Endothelial cell of umbilical vein (primary cell): ENCODE data around the gene NENF. TPM values are rescaled to one million over a fixed set of nuclear protein-coding genes. Genes with fewer than 3 reads are reported as not detected.

Experiments used
- BruUV-seq: library from RNA; stranded (reverse); fragments of 400-500 nt; replicated peaks from 2 replicates; lab custom pipeline; 2021; lab: Mats Ljungman, UMichigan
- CTCF ChIA-PET: fragments of 300-600, 350-600 bp; sonication (Branson Sonifier 250); formaldehyde crosslinking; loops from one replicate; lab custom pipeline; 2021; ENCODE audit warnings: antibody characterized with exemption, inconsistent platforms; lab: Charles Lee
- POLR2A ChIA-PET: fragments of 300-600, 350-600 bp; sonication (Branson Sonifier 250); formaldehyde crosslinking; loops from one replicate; lab custom pipeline; 2021; ENCODE audit warnings: antibody characterized with exemption, inconsistent platforms; lab: Charles Lee
- DNase-seq: peaks from one replicate; pipeline ENCODE4 v3.0.0-alpha.2; 2011; ENCODE audit warnings: low read depth, low spot score
- FAIRE-seq: peaks from 2 replicates; lab custom pipeline; 2011; peaks lifted over from hg19 to GRCh38; lab: Jason Lieb, UNC
- H2AFZ ChIP-seq: 2 replicates; pipeline ENCODE4 v1.6.0; 2012; ENCODE audit warnings: low read depth, low read length, control low read depth, inconsistent platforms
- H3K27ac ChIP-seq: 2 replicates; pipeline ENCODE4 v1.5.1; 2011; ENCODE audit warnings: low read depth, mild to moderate bottlenecking, control low read depth, low read length, moderate library complexity; ENCODE audit not compliant: insufficient read depth
- H3K27me3 ChIP-seq, 2 experiments: 2 replicates each; pipeline versions ENCODE4 v1.6.0 to v1.6.1; 2011; ENCODE audit warnings: low read length in 2 of 2, mixed read lengths in 1 of 2; ENCODE audit not compliant: control insufficient read depth in 2 of 2, insufficient read depth in 2 of 2
- H3K36me3 ChIP-seq, 2 experiments: 2 replicates in 1 of 2; 3 replicates in 1 of 2; pipeline ENCODE4 v1.5.1; 2011; ENCODE audit warnings: low read length in 2 of 2, mild to moderate bottlenecking in 1 of 2, moderate library complexity in 1 of 2; ENCODE audit not compliant: control insufficient read depth in 2 of 2, insufficient read depth in 2 of 2; ENCODE audit errors: extremely low read depth in 1 of 2
- H3K4me1 ChIP-seq: 3 replicates; pipeline ENCODE4 v1.5.1; 2011; ENCODE audit warnings: mild to moderate bottlenecking, low read length; ENCODE audit not compliant: control insufficient read depth, insufficient read depth; ENCODE audit errors: extremely low read depth
- H3K4me2 ChIP-seq: 2 replicates; pipeline ENCODE4 v1.6.1; 2011; ENCODE audit warnings: low read length, control low read depth, mixed read lengths; ENCODE audit not compliant: insufficient read depth
- H3K4me3 ChIP-seq, 3 experiments: fragments of 200-600 bp in 1 of 3; sonication (generic), shearing (Covaris generic) in 1 of 3; replicated peaks in 1 of 3; 2 replicates each; pipeline ENCODE4 v1.5.1; 2011 to 2016; ENCODE audit warnings: control low read depth in 3 of 3, low read length in 3 of 3, mild to moderate bottlenecking in 2 of 3, inconsistent platforms in 1 of 3, low read depth in 1 of 3, moderate library complexity in 1 of 3; ENCODE audit not compliant: insufficient read depth in 1 of 3
- H3K79me2 ChIP-seq: 2 replicates; pipeline ENCODE4 v1.6.0; 2012; ENCODE audit warnings: low read length, inconsistent platforms; ENCODE audit not compliant: control insufficient read depth, insufficient read depth
- H3K9ac ChIP-seq: replicated peaks from 2 replicates; pipeline ENCODE3; 2011; ENCODE audit warnings: low read length, control low read depth; ENCODE audit not compliant: insufficient read depth; ENCODE audit errors: extremely low read depth
- H3K9me1 ChIP-seq: replicated peaks from 3 replicates; pipeline ENCODE4 v1.6.0; 2011; ENCODE audit warnings: mild to moderate bottlenecking, low read length; ENCODE audit not compliant: control insufficient read depth, insufficient read depth; ENCODE audit errors: extremely low read depth
- H3K9me3 ChIP-seq: replicated peaks from 2 replicates; pipeline ENCODE4 v1.5.1; 2012; ENCODE audit warnings: low read length, inconsistent platforms; ENCODE audit not compliant: control insufficient read depth, insufficient read depth
- H4K20me1 ChIP-seq: replicated peaks from 2 replicates; pipeline ENCODE3; 2011; ENCODE audit warnings: mild to moderate bottlenecking, low read length; ENCODE audit not compliant: control insufficient read depth, insufficient read depth; ENCODE audit errors: extremely low read depth
- EZH2 ChIP-seq: IDR thresholded peaks from 2 replicates; pipeline ENCODE4 v1.6.1; 2012; ENCODE audit warnings: borderline replicate concordance, low read depth, mild to moderate bottlenecking, moderate library complexity, low read length, inconsistent platforms; ENCODE audit not compliant: severe bottlenecking
- FOS ChIP-seq: IDR thresholded peaks from 2 replicates; pipeline ENCODE4 v1.6.1; 2011; ENCODE audit warnings: mild to moderate bottlenecking, low read length, moderate library complexity, borderline replicate concordance; ENCODE audit not compliant: insufficient read depth
- GATA2 ChIP-seq: IDR thresholded peaks from 2 replicates; pipeline ENCODE4 v1.7.0; 2011; ENCODE audit warnings: low read depth, mild to moderate bottlenecking, moderate library complexity, mixed read lengths, low read length; ENCODE audit not compliant: insufficient read length, insufficient read depth
- MYC ChIP-seq: IDR thresholded peaks from one replicate; pipeline ENCODE4 v1.6.1; 2011; ENCODE audit warnings: mild to moderate bottlenecking, low read depth, low read length
- dilution Hi-C: fragments of 300-500 bp; cut with MboI; formaldehyde crosslinking; loops from one replicate; pipeline ENCODE4 v1.15.0; 2019; ENCODE audit warnings: low sequenced_read_pairs; ENCODE audit not compliant: extremely low pct_ligation_motif_present
- intact Hi-C: fragments of 100-400 bp; cut with micrococcal nuclease; formaldehyde crosslinking; loops from one replicate; pipeline ENCODE4 v1.10.0; 2022
- polyA plus RNA-seq, 4 experiments: library from polyadenylated mRNA; depleted of rRNA in 3 of 4; stranded (reverse) in 3 of 4; unstranded in 1 of 4; fragments of >200 nt; gene quantifications; 2 replicates each; pipeline versions ENCODE4 v1.2.1 to v1.2.3, GENCODE V29; 2011 to 2012; ENCODE audit warnings: missing spikeins in 1 of 4
- total RNA-seq: library from RNA; stranded (reverse); gene quantifications from 2 replicates; pipeline ENCODE4 v1.2.3, GENCODE V29; 2021
- TF ChIP-seq, protein P1 (sequence below), 2 donors: IDR thresholded peaks; 1 replicate in 1 of 2; 2 replicates in 1 of 2; pipeline ENCODE4 v1.5.1; 2011; ENCODE audit warnings: low read length in 2 of 2, mild to moderate bottlenecking in 2 of 2, moderate library complexity in 2 of 2, control low read depth in 1 of 2, inconsistent platforms in 1 of 2, low read depth in 1 of 2; ENCODE audit not compliant: insufficient read depth in 1 of 2; ENCODE audit errors: extremely low read depth in 1 of 2

Gene NENF
- total and polyA plus RNA-seq, 2 donors (not counting 3 experiments of a cell fraction or from before 2014, with no cell fraction given), result 19.8 to 23.0 TPM

DNA sequence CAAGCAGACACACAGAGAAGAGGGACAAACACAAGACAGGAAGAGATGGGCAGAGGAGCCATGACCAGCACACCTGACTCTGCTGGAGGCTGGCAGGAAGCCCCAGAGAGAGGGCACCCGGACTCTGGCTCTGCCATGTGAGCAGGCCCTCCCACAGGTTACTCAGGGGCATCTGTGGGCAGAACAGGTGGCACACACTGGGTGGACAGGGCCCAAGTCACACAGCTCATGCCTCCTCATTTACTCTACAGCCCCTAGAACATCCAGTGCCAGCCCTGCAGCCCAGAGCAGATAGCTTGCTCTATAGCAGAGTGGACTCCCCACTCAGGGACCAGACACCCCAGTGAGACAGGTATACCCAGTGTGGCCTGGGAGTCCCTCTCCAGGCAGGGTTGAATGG, 46.7 kb upstream of the NENF start:
- ChIA-PET POLR2A (no interaction called here), CTCF (interaction anchor here (0.9 kb wide), 1 partner anchor 70 kb away, joined by 3 read pairs; no protein-coding TSS in a partner anchor)
- H3K27ac ChIP-seq, result no peak overlapping the region
- intact Hi-C loops (no loop called here), dilution Hi-C loops (no loop called here)
- FAIRE-seq (no peak), DNase-seq (no peak)
- TF ChIP-seq, protein P1, sequence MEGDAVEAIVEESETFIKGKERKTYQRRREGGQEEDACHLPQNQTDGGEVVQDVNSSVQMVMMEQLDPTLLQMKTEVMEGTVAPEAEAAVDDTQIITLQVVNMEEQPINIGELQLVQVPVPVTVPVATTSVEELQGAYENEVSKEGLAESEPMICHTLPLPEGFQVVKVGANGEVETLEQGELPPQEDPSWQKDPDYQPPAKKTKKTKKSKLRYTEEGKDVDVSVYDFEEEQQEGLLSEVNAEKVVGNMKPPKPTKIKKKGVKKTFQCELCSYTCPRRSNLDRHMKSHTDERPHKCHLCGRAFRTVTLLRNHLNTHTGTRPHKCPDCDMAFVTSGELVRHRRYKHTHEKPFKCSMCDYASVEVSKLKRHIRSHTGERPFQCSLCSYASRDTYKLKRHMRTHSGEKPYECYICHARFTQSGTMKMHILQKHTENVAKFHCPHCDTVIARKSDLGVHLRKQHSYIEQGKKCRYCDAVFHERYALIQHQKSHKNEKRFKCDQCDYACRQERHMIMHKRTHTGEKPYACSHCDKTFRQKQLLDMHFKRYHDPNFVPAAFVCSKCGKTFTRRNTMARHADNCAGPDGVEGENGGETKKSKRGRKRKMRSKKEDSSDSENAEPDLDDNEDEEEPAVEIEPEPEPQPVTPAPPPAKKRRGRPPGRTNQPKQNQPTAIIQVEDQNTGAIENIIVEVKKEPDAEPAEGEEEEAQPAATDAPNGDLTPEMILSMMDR (IDR thresholded peaks at IDR 0.05; ENCODE audit: extremely low read depth in 1 of 2, insufficient read depth in 1 of 2, low read depth in 1 of 2, low read length in 2 of 2), result no peak
- no peak for TF ChIP-seq MYC
- no peak for TF ChIP-seq FOS
- TF ChIP-seq EZH2, result no peak
- TF ChIP-seq GATA2, result no peak
- H2AFZ ChIP-seq, result no peak overlapping the region
- no peak overlapping the region for H3K9ac ChIP-seq
- H3K27me3 ChIP-seq, result no peaks in the 10 kb centered on the region
- BruUV-seq, result no TSS peak
- peaks cover 4 to 24% of the 10 kb centered on the region in 2 experiments for H3K36me3 ChIP-seq
- H3K4me1 ChIP-seq, result no peaks in the 10 kb centered on the region
- H3K9me3 ChIP-seq, result no peaks in the 10 kb centered on the region
- no peak overlapping the region for H3K4me3 ChIP-seq
- no peak overlapping the region for H3K4me2 ChIP-seq
- H3K9me1 ChIP-seq, result no peaks in the 10 kb centered on the region
- peaks cover 1% of the 10 kb centered on the region for H3K79me2 ChIP-seq
- no peaks in the 10 kb centered on the region for H4K20me1 ChIP-seq
